ENCODE data around the gene DCTN5.
"Not testable (repeated sequence)": the region's sequence is repeated elsewhere in the genome, so short reads cannot be mapped to it uniquely, and the experiment has no call there.

DCTN5 gene

GRCh38 chr16:23711785-23712184 is 70.5 kb downstream of the DCTN5 start:
- no peak for DNase-seq (ENCODE audit: low read depth)
- no peak for TF ChIP-seq CTCF (IDR thresholded peaks at IDR 0.05; ENCODE audit: low read length, missing control alignments)
- H3K4me3 ChIP-seq (replicated peaks; ENCODE audit: low read depth, low read length) = no peak overlapping the region

- no peak for DNase-seq (ENCODE audit: low read depth)
- TF ChIP-seq CTCF (IDR thresholded peaks at IDR 0.05; ENCODE audit: low read length, missing control alignments) = no peak
- H3K4me3 ChIP-seq (replicated peaks; ENCODE audit: low read depth, low read length) = no peak within 1 kb of the TSS
Observed at GRCh38 chr16:23712976-23713375, 71.7 kb downstream of the DCTN5 start, which contains the start of gene ERN2. Gene ERN2 (minus strand): TSS chr16:23713222. CDS start chr16:23713187, 35 bp downstream.

GRCh38 chr16:23716484-23716883 is 75.2 kb downstream of the DCTN5 start:
- no peak for DNase-seq (ENCODE audit: low read depth)
- H3K4me3 ChIP-seq (replicated peaks; ENCODE audit: low read depth, low read length) = no peak overlapping the region

GRCh38 chr16:23722613-23723240 is 81.5 kb downstream of the DCTN5 start:
- H3K4me3 ChIP-seq (replicated peaks; ENCODE audit: low read depth, low read length); DNase-seq (ENCODE audit: low read depth): not testable (repeated sequence)

More at GRCh38 chr16:23716484-23716883, 75.2 kb downstream of the DCTN5 start:
- no peak for TF ChIP-seq CTCF (IDR thresholded peaks at IDR 0.05; ENCODE audit: low read length, missing control alignments)

- H3K4me3 ChIP-seq (replicated peaks; ENCODE audit: low read depth, low read length) = no peak overlapping the region
- TF ChIP-seq CTCF (IDR thresholded peaks at IDR 0.05; ENCODE audit: low read length, missing control alignments) = no peak
- no peak for DNase-seq (ENCODE audit: low read depth)
Observed at GRCh38 chr16:23724096-23724784, 83.0 kb downstream of the DCTN5 start.

- no peak for DNase-seq (ENCODE audit: low read depth)
- H3K4me3 ChIP-seq (replicated peaks; ENCODE audit: low read depth, low read length) = no peak overlapping the region
- no peak for TF ChIP-seq CTCF (IDR thresholded peaks at IDR 0.05; ENCODE audit: low read length, missing control alignments)
Observed at GRCh38 chr16:23724785-23725131, 83.5 kb downstream of the DCTN5 start.

- DNase-seq (ENCODE audit: low read depth) = no peak
- H3K4me3 ChIP-seq (replicated peaks; ENCODE audit: low read depth, low read length) = no peak overlapping the region
- no peak for TF ChIP-seq CTCF (IDR thresholded peaks at IDR 0.05; ENCODE audit: low read length, missing control alignments)
Observed at GRCh38 chr16:23726710-23727109, 85.4 kb downstream of the DCTN5 start.
